Measurements from ENCODE around the gene NYAP1.

DNA sequence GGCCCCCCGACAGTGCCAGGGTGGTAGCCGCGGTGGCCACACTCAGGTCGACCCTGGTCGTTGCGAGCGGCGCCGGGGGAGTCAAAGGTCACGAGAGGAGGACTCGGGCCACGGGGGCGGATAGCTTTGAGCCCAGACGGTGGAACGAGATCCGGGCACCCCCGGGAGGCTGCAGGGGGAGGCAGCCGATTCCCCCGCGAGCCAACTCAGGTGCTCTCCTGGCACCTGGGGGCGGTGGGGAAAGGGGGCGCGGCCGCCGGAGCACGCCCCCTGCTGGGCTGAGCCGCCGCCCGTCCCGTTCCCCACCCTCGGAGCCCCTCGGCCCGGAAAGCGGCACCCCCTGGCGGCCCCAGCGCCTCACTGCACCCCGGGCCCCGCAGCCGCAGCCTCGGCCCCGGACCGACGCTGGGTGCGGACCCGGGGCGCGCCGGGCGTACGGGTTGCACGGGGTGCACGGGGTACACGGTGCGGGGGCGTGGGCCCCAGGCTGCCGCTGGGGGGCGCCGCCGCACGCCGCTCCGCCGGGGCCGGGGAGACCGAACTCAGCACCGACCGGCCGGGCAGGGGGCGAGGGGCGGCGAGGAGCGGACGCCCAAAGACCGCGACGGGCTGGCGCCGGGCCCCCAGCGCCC lies 521 bp upstream of the NYAP1 start:
- TF ChIP-seq, protein P1, sequence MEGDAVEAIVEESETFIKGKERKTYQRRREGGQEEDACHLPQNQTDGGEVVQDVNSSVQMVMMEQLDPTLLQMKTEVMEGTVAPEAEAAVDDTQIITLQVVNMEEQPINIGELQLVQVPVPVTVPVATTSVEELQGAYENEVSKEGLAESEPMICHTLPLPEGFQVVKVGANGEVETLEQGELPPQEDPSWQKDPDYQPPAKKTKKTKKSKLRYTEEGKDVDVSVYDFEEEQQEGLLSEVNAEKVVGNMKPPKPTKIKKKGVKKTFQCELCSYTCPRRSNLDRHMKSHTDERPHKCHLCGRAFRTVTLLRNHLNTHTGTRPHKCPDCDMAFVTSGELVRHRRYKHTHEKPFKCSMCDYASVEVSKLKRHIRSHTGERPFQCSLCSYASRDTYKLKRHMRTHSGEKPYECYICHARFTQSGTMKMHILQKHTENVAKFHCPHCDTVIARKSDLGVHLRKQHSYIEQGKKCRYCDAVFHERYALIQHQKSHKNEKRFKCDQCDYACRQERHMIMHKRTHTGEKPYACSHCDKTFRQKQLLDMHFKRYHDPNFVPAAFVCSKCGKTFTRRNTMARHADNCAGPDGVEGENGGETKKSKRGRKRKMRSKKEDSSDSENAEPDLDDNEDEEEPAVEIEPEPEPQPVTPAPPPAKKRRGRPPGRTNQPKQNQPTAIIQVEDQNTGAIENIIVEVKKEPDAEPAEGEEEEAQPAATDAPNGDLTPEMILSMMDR (optimal IDR thresholded peaks at IDR 0.05 in 1 of 3, IDR thresholded peaks at IDR 0.05 in 1 of 3, conservative IDR thresholded peaks at IDR 0.05 in 1 of 3; ENCODE audit: extremely low read depth in 1 of 3, insufficient read depth in 2 of 3, low read length in 3 of 3) = peak in 2 of 3 experiments; percentile 71 to 78
- TF ChIP-seq EZH2 (IDR thresholded peaks at IDR 0.05; ENCODE audit: low read length) = no peak
